Renal cortical epithelial cell (primary cell): ENCODE data around the gene LRRC4C. TPM values are rescaled to one million over a fixed set of nuclear protein-coding genes. Genes with fewer than 3 reads are reported as not detected.

Experiments
- DNase-seq: peaks from one replicate; pipeline ENCODE4 v3.0.0-alpha.2; 2011; ENCODE audit warnings: low read depth
- total RNA-seq: library from RNA; depleted of rRNA; stranded (reverse); fragments of >200 nt; gene quantifications from 2 replicates; pipeline ENCODE4 v1.2.3, GENCODE V29; 2014

The LRRC4C gene
- total RNA-seq, 1 donor from 2014 or later: 0.89 TPM

DNA sequence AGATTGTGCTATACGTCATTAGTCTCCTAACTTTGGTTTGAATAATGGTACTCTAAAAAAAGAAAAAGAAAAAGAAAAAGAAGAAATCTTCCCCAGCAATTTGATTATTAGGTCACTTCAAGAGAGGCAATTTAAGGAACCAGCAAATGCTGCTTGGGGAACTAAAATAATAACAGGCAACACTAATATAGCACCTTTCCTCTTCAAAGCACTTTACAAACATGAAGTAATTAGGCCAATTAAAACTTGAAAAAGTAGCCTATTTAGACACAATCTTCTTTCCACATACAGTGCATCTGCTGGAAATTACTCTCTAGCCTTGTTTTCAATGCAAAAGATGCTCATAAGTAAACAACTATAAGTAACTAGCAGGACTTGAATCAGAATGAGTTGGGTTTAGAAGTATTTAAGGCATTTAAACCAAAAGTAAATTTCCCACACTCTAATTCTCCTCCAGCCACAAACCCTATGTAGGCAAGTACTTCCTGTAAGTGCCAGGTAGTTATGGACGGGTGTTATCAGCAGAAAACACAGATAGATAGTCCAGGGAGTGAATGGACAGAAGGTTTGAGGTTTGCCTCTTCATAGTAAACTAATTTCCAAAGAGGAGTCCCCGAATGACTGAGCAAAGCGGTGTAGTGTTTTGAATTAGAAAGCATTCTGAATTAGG lies 44.5 kb downstream of the LRRC4C start:
- DNase-seq: peak; percentile 16

DNA sequence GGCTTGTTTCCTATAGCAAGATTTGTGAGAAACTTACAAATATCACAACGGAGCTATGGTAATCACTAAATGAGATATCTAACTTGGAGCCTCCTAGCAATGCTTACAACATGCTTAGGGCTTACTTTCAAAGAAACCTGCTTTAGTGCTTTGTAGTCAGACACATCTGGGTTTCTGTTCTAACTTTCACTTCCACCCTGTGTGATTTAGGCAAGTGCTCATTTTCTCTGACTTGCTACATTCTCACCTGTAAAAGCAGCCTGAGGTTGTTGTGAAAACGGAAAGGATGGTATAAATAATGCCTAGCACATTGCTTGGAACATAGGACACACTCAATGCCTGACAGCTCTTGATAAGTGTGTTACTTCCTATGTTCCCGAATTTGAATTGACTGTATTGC lies 45.6 kb downstream of the LRRC4C start:
- DNase-seq: no peak

DNA sequence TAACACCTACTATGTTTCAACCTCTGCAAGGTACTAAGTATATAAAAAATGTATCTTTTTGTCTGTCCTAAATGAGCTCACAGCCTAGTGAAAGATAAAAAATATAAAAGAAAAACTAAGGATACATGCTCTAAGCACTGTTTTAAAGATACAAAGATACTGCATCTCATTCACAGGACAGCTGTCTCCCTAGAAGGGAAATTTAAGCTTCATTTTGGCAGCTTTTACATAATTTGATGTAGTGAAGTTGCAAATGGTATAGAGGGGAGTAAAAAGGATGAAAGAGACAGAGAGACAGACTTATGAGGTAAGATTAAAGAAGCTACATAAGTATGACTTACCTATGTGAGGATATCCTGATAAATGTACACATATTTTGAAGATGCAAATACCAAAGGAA lies 53.6 kb downstream of the LRRC4C start:
- DNase-seq: no peak

DNA sequence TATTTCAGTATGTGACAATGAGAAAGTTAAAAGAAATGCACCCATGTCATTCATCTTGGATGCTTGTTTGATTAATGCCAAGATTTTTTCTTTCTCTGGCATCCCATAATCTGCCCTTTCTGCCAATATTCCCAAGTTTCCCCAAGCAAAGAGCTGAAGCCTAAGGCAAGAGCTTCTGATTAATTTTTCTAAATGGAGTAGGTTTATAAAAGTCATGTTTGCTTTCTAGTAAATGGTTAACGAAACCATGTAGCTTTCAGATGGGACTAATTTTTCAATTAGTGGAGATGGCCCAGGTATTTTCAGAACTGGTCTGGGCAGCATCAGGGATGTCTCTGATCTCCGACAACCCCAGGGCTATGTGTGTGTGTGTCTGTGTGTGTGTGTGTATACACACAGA lies 55.3 kb downstream of the LRRC4C start:
- peak; percentile 33 for DNase-seq

DNA sequence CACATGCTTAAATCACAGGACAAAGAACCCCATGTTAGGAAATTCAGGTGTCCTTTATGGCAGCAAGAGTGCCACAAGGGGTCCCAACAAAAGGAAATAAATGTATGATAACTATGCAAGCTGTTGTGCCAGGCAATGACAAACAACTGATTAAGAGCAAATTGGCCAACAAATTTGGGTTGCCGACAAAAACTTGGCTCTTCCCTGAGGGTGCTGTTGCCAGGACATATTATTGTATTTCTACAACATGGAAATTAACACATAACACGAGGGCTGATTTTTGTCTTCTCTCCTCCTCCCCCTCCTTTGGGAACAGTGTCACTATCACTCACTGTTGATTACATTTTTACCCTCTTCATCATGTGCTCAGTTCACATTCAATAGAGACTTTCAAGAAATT lies 56.0 kb downstream of the LRRC4C start:
- DNase-seq: no peak

DNA sequence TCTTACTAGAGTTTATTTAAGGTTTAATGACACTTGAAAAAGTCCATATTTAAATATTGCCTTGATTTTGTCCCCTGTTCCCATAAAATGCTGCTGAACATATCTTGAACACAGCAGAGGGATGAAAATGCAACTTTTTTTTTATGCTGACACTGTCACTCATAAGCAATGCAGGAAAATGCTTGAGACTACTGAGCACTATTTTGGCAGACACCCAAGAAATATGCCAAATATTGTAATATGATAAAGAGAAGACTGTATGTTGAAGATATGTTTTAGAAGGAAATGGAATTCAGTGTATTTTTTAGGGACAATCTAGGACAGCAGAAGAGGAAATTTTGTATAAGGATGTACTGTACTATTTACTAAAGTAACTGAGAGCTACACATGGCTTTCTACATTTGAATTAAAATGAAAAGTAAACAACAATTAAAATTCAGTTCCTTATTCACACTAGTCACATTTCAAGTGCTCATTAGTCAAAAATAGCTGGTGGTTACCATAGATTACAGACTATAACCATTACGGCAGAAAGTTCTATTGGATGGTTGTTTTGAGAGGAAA lies 58.6 kb downstream of the LRRC4C start:
- DNase-seq: no peak

DNA sequence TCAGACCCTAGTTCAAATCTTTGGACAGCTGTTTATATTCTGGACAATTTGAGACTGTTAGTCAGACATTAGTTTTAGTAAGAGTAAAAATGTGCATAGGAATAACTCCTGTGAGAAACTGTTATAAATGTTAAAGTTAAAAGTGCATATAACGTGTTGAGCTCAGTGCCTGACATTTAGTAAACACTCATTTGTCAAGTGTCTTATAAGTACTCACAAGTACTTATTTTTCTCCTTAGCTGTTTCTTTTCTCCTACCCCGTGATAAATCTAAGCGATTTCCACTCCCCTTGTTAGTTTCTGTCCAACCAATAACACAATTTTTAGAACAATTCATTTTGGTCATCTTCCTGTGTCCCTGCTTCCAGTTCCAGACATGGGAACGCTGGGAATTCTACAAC lies 59.3 kb downstream of the LRRC4C start:
- DNase-seq: no peak

DNA sequence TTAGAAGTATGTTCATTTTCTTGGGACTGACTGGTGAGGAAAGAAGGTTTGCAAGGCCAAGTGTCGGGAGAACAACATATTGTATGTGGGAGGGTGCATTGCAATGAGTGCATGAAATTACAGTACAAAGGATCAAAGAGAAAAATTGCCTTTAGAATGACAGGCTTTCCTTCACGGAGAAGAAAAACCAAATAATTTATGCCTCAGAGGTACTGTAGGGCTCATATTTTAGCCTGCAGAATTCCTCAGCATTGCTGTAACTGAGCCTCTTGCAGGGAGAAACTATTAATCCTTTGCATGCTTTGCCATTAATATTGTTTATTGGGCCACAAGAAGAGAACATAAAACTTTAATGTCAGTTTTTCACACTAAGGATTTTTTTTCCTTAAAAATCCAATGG lies 60.1 kb downstream of the LRRC4C start:
- DNase-seq: no peak

DNA sequence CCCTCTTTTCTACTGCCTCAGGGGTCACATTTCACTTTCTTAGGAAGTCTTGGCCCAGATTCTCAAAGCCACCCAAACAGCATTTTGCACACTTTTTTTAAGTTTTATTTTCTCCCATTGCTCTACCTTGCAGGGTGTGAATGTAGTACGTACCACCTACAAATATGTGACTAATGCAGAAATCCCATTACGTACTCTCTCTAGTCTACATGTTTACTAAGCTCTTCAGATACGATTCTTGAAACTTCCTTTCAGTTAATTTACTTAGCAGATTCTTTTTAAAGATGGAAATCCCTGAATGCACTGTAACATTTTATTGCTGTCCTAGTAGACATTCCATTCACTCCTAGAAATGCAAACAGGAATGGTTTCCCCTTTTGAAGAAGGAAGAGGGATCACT lies 61.3 kb downstream of the LRRC4C start:
- no peak for DNase-seq

DNA sequence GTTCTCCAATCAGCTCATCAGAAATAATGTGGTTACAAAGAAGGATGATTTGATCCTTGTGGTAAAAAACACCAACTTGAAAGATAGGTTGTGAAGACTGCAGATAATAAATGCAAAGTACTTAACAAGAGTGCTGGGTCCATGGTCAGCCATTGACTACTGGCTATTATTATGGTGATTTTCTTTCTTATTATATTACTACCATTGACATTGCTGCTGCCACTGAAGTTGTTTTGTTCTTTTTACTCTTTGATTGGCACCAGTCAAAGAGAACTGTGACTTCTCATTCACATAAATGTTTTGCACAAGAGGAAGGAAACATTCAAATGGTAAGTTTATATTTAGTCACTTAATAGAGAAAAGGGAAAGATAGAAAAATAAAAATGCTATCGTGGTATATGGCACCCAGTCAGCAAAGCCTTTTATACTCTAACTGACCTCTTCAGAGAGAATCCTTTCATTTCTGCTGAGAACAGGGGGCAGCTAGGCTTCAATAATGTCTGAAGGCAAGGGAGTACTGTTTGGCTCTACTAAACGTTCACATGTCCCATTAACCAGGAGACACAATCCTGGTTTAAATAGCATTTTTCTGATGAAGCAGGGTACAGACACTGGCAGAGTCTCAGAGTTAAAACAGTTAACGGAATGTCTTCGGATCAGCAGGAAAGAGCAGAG lies 64.8 kb downstream of the LRRC4C start:
- no peak for DNase-seq

DNA sequence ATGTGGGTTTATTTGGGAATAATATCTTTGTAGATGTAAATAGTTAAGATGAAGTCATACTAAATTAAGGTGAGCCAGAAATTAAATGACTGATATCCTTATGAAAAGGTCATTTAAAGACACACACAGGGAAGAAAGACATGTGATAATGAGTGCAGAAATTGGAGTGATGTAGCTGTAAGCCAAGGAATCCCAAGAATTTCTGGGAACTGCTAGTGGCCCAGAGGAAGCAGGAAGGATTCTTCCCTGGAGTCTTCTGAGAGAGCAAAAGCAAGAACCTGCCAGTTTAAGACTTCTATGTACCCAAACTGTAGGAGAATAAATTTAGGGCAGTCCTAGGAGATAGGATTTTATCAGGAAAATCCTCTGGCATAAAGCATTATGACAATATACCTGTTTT lies 66.9 kb downstream of the LRRC4C start:
- DNase-seq: peak; percentile 31

DNA sequence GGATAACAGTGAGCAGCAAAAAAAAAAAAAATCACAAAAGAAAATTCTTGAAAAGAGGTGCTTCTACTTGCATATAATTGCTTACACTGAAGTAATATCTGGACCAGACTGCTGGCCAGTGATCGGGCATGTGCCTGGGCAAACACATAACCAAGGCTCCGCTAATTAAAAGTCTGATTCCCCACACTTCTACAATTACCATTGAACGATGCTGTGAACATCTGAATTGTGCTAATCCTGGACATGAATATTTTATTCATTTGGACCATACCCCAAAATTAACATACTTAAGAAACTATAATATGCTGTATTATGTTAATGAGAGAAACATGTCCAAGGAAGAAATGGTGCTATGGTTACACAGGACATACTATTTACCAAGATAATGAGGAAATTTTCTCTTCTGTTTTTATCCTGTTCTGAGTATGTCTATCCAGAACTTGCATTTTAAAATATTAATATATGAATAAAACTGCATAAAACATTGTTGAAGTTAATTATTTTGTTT lies 69.8 kb downstream of the LRRC4C start:
- DNase-seq: no peak

DNA sequence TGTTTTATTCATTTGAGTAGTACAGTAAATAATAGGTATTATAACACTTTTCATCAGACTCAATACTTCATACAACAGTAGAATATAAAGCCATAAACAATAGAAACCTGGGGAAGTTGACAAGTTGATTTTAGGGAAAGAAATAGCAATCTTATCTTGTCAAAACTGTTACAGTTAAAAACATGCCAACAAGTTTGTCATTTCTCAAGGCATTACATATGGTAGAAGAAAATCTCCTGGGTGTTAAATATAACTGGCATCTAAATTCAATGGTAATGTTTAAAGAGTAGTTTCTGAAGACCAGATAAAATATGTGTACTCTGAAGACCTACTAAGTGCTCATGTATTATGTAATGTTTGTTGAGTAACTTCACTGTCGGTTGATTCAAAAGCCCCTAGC lies 75.1 kb downstream of the LRRC4C start:
- no peak for DNase-seq

DNA sequence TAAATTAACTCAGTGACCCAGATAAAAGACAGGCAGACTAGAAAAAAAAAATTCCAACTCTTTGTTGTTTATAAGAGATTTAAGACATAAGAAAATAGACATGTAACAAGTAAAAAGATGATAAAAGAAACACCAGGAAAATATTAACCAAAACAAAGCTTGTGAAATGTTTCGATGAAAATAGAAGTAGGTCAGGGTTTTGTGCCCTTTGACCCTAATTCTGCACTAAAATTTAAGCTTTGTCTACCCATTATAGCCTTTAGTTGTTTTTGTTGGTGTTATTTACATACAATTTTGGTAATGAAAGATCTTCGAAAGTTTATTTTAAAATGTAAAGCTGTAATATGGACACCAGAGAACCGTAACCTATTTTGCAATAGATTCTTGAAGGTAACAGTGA lies 75.7 kb downstream of the LRRC4C start:
- no peak for DNase-seq

DNA sequence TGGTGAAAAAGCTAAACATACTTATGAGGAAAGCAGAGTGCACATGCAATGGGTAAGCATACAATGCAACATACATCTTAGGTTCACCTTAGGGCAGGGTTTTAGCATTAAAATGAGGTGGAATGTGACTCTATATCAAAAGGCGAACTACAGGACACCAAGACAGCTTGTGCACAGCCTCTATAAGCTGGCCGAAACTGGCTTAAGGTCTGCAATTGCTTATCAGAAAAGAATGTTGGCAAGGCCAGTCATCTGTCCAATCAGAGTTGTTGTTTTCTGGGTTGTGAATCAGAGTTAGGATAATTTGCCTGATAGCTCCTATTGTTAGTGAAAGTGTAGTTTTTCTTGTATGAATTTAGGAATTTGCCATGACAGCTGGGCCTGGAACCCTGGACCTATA lies 76.5 kb downstream of the LRRC4C start:
- DNase-seq: peak; percentile 82

DNA sequence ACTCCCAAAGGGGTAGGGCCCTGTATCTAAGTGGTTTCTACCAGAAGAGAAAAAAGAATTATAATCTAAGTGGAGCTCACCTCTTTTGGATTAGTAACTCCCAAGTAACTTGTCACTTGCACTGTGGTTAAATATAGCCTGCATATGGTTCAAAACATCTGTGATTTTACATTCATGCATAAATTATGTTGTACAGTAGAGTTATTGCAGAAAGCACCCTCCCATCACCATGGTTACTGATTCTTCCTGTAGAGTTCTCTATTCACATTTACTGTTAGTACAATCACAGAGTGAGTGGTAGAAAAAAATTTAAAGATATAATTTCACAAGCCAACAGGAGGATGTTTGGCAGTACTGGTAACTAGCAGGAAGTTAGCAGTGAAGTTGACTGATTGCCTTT lies 80.4 kb downstream of the LRRC4C start:
- DNase-seq: no peak

DNA sequence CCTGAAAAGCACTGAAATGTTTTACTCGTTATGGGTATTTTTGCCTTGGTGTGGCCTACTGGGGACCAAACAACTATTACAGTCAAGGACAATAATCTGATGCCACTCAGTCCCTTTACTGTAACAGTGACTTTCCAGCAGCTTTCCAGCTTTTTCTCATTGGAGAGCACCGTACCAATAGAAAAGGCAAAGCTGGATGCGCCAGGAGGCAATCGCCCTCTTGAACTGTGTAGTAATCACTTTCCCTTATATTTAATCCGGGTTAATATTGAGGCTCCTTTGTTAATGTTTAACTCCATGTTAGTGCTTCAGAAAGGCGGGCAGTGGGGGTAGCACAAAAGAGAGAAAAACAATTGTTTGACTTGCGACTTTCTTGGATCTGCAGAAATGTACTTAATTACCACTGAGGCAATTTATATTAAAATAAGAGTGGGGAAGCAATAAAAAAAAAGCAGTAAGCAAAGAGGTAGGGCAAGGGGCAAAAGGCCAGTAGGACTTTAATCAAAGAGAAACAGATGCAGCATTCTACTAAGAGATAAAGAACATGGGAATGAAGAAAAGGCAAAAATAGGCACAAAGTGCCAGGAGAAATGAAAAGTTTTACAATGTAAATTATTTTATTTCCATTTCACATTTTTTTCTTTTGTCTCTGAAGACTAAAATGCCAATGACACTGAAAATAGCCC lies 81.6 kb downstream of the LRRC4C start:
- DNase-seq: peak; percentile 82

DNA sequence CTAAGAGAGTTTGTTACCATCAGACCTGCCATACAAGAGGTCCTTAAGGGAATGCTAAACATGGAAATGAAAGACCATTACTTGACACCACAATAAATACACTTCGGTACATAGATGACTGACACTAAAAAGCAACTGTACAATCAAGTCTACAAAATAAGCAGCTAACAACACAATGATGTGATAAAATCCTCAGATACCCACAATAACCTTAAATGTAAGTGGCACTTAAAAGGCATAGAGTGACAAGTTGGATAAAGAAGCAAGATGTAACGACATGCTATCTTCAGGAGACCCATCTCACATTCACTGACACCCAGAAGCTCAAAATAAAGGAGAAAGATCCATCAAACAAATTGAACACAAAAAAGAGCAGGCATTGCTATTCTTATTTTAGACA lies 107.6 kb downstream of the LRRC4C start:
- DNase-seq: no peak

DNA sequence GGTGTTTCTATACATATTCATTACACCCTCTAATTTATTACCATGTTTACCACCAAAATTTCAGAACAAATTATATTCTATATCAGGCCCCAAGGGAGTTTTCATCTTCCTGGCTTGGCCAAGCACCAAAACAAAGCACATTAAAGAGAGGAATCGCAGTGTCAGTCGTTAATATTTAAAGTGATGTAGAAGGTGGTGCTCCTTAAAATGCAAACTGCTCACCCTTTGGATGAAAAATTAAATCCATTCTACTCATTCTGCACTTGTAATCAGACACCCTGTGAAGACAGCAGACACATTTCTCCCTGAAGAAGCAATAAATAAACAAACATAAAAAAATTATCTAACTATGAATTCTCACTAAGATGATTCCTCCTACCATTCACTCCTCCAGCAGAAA lies 113.4 kb downstream of the LRRC4C start:
- no peak for DNase-seq

DNA sequence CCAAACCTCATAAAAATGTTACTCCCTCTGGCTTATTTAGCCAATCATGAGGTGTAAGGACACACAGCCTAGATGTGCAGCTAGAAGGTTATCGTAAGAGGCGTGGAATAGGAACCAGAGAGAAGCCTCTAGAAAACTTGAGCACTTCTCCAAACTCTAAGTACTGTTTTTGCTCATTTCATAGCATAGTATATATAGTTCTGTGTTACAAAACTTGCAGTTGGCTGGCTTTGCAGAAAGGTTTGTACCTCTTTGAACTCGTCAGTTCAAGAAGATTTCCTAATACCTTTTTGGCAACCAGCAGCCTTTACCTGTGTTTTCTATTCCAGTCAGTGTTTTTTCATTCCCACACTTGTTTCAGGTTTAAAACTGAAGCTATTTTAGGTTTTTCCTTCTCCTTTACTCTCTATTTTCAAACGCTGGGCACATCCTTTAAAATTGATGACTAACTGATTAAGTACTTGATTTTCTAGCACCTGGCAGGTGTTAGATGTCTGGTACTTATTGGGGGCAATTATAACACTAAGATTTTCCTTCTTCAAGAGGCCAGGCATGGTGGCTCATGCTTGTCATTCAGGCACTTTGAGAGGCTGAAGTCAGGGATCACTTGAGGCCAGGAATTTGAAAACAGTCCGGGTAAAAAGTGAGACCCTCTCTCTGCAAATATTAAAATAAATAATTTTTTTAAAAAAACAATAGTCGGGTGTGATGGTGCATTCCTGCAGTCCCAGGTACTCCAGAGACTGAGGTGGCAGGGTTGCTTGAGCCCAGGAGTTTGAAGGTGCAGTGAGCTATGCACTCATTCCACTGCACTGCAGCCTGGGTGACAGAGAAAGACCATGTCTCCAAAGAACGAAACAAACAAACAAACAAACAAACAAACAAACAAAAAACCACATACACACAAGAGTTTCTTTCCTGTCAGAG lies 125.2 kb downstream of the LRRC4C start:
- DNase-seq: no peak

DNA sequence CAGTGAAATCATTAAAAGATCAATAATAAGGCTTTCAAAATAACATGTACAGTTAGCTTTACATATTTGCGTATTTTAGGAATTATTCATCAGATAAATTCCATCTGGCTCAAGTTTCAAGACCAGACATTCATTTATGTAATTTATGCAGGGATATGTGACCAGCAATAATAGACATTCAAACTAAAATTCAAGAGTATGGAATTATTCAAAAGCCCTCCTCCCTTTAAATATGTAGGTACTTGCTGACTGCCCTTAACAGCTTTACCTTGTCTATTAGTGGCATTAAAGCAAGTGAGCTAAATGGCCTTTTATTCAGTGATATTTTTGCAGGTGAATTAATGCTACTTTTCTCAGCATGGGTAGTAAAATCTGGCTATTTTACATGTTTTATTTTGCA lies 126.1 kb downstream of the LRRC4C start:
- no peak for DNase-seq

DNA sequence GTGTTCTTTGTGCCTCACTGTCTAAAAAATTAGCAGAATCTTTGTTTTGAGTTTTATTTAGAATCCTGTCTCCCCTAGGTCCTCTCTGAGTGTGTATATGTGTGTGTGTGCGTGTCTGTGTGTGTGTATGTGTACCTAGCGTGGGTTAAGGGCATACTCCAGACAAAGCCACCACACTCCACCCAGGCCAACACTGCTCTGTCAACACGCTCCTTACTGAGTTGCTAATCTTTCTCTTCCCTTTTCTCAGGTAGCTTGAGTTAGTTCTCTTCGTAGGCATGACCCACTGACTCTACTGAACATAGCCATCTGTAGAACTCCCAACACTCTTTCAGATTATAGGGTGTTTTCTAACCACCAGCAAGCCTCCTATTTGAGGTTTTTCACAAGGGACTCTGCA lies 131.1 kb downstream of the LRRC4C start:
- no peak for DNase-seq
